Caco-2 (cell line): ENCODE measurements around the gene GAB2. TPM values are rescaled to one million over a fixed set of nuclear protein-coding genes. Genes with fewer than 3 reads are reported as not detected.

ENCODE experiments used
- BruUV-seq: library from RNA; stranded (reverse); fragments of 400-500 nt; replicated peaks from 2 replicates; lab custom pipeline; 2021; lab: Mats Ljungman, UMichigan
- CTCF ChIA-PET: fragments of 300-600 bp; sonication (Branson Sonifier 250); formaldehyde crosslinking; loops from one replicate; lab custom pipeline; 2022; ENCODE audit warnings: antibody characterized with exemption; lab: Charles Lee
- POLR2A ChIA-PET: fragments of 300-600 bp; sonication (Branson Sonifier 250); formaldehyde crosslinking; loops from one replicate; lab custom pipeline; 2022; ENCODE audit warnings: antibody characterized with exemption; lab: Charles Lee
- DNase-seq, 2 experiments: peaks; one replicate each; pipeline versions ENCODE4 v3.0.0 to v3.0.0-alpha.2; 2020 to 2022
- H3K27me3 ChIP-seq: replicated peaks from 2 replicates; pipeline ENCODE4 v1.6.0; 2011; ENCODE audit warnings: low read length; ENCODE audit not compliant: control insufficient read depth, insufficient read depth
- H3K36me3 ChIP-seq: 2 replicates; pipeline ENCODE4 v1.5.1; 2011; ENCODE audit warnings: low read length; ENCODE audit not compliant: control insufficient read depth, insufficient read depth
- H3K4me1 ChIP-seq: fragments of 250-450 bp; sonication (Bioruptor Pico); 2 replicates; pipeline ENCODE4 v1.5.1; 2020; ENCODE audit warnings: mild to moderate bottlenecking
- H3K4me3 ChIP-seq: 2 replicates; pipeline ENCODE4 v1.5.1; 2011; ENCODE audit warnings: low read depth, mild to moderate bottlenecking, control low read depth, low read length
- H3K9me3 ChIP-seq: fragments of 250-450 bp; sonication (Bioruptor Pico); 2 replicates; pipeline ENCODE4 v1.5.1; 2020; ENCODE audit warnings: mild to moderate bottlenecking, moderate library complexity
- H3K27ac Mint-ChIP-seq: one replicate; pipeline ENCODE4 v1.8.0; 2022; ENCODE audit warnings: mixed read lengths; ENCODE audit not compliant: unreplicated experiment
- H3K27me3 Mint-ChIP-seq: one replicate; pipeline ENCODE4 v1.8.0; 2022; ENCODE audit warnings: mixed read lengths; ENCODE audit not compliant: insufficient read depth, unreplicated experiment
- H3K36me3 Mint-ChIP-seq: one replicate; pipeline ENCODE4 v1.8.0; 2022; ENCODE audit warnings: mild to moderate bottlenecking, mixed read lengths; ENCODE audit not compliant: insufficient read depth, unreplicated experiment
- H3K4me1 Mint-ChIP-seq: one replicate; pipeline ENCODE4 v1.8.0; 2022; ENCODE audit warnings: low read depth, mixed read lengths; ENCODE audit not compliant: unreplicated experiment
- H3K4me3 Mint-ChIP-seq: one replicate; pipeline ENCODE4 v1.8.0; 2022; ENCODE audit warnings: mild to moderate bottlenecking, moderate library complexity, mixed read lengths; ENCODE audit not compliant: unreplicated experiment
- H3K9me3 Mint-ChIP-seq: one replicate; pipeline ENCODE4 v1.8.0; 2022; ENCODE audit warnings: mixed read lengths; ENCODE audit not compliant: unreplicated experiment
- CTCF ChIP-seq, 2 experiments: fragments of 200-600 bp in 1 of 2; IDR thresholded peaks; 1 replicate in 1 of 2; 2 replicates in 1 of 2; pipeline versions ENCODE4 v1.5.1 to v1.8.0; 2011 to 2022; ENCODE audit warnings: antibody characterized with exemption in 1 of 2, control low read depth in 1 of 2, inconsistent platforms in 1 of 2, low read depth in 1 of 2, low read length in 1 of 2, mild to moderate bottlenecking in 1 of 2, moderate library complexity in 1 of 2; ENCODE audit not compliant: insufficient read depth in 1 of 2, severe bottlenecking in 1 of 2, unreplicated experiment in 1 of 2
- intact Hi-C: fragments of 100-400 bp; cut with micrococcal nuclease; formaldehyde crosslinking; loops from one replicate; pipeline ENCODE4 v1.10.0; 2022; ENCODE audit not compliant: unreplicated experiment
- total RNA-seq: library from RNA; stranded (reverse); gene quantifications from 2 replicates; pipeline ENCODE4 v1.2.3, GENCODE V29; 2022

Gene GAB2
- total RNA-seq, 1 experiment from 2014 or later, result 67.3 TPM

- Histone ChIP-seq H3K27me3 (no peaks in the 10 kb centered on the region), H3K36me3 (no peaks in the 10 kb centered on the region), H3K4me1 (0 out of 2 replicates have a peak, but pooled peaks cover 2% of the 10 kb centered on the region), H3K9me3 (no peaks in the 10 kb centered on the region), H3K4me3 (no peak overlapping the region)
- intact Hi-C loops, result no loop called here
- H3K4me1 Mint-ChIP-seq, result peaks cover 12% of the 10 kb centered on the region
- TF ChIP-seq CTCF (IDR thresholded peaks at IDR 0.05; ENCODE audit: insufficient read depth in 1 of 2, low read depth in 1 of 2, low read length in 1 of 2, severe bottlenecking in 1 of 2, unreplicated experiment in 1 of 2), result no peak
- DNase-seq, result peak in 1 of 2 experiments; percentile 38
- no peaks in the 10 kb centered on the region for H3K9me3 Mint-ChIP-seq
- no peak overlapping the region for H3K27ac Mint-ChIP-seq
- BruUV-seq, result no TSS peak
- H3K27me3 Mint-ChIP-seq, result no peaks in the 10 kb centered on the region
- H3K4me3 Mint-ChIP-seq, result no peak overlapping the region
- ChIA-PET POLR2A (no interaction called here), CTCF (no interaction called here)
- peaks cover 6% of the 10 kb centered on the region for H3K36me3 Mint-ChIP-seq
Measured at GRCh38 chr11:78196661-78197091, 220.9 kb downstream of the GAB2 start.

GRCh38 chr11:78195917-78196560 lies 221.6 kb downstream of the GAB2 start:
- Histone ChIP-seq H3K9me3 (no peaks in the 10 kb centered on the region), H3K36me3 (no peaks in the 10 kb centered on the region), H3K27me3 (no peaks in the 10 kb centered on the region), H3K4me3 (no peak overlapping the region), H3K4me1 (no peaks in the 10 kb centered on the region)
- no TSS peak for BruUV-seq
- TF ChIP-seq CTCF (IDR thresholded peaks at IDR 0.05; ENCODE audit: insufficient read depth in 1 of 2, low read depth in 1 of 2, low read length in 1 of 2, severe bottlenecking in 1 of 2, unreplicated experiment in 1 of 2), result no peak
- DNase-seq, result peak in 1 of 2 experiments; percentile 33
- H3K4me1 Mint-ChIP-seq, result peaks cover 10% of the 10 kb centered on the region
- no peak overlapping the region for H3K27ac Mint-ChIP-seq
- no peak overlapping the region for H3K4me3 Mint-ChIP-seq
- ChIA-PET POLR2A (no interaction called here), CTCF (interaction anchor here (0.6 kb wide), 1 partner anchor 1167 kb away, joined by 3 read pairs; no protein-coding TSS in a partner anchor)
- peaks cover 6% of the 10 kb centered on the region for H3K36me3 Mint-ChIP-seq
- intact Hi-C loops, result no loop called here
- no peaks in the 10 kb centered on the region for H3K9me3 Mint-ChIP-seq
- no peaks in the 10 kb centered on the region for H3K27me3 Mint-ChIP-seq

GRCh38 chr11:78194490-78194889 lies 223.1 kb downstream of the GAB2 start:
- peaks cover 10% of the 10 kb centered on the region for H3K4me1 ChIP-seq
- Mint-ChIP-seq H3K9me3 (no peaks in the 10 kb centered on the region), H3K4me3 (no peak overlapping the region), H3K27me3 (no peaks in the 10 kb centered on the region), H3K4me1 (peaks cover 23% of the 10 kb centered on the region), H3K27ac (no peak overlapping the region), H3K36me3 (peaks cover 6% of the 10 kb centered on the region)
- DNase-seq, result no peak
- H3K27me3 ChIP-seq, result no peaks in the 10 kb centered on the region
- ChIA-PET POLR2A (no interaction called here), CTCF (no interaction called here)
- no peaks in the 10 kb centered on the region for H3K9me3 ChIP-seq
- no TSS peak for BruUV-seq
- no peak overlapping the region for H3K4me3 ChIP-seq
- TF ChIP-seq CTCF (IDR thresholded peaks at IDR 0.05; ENCODE audit: insufficient read depth in 1 of 2, low read depth in 1 of 2, low read length in 1 of 2, severe bottlenecking in 1 of 2, unreplicated experiment in 1 of 2), result no peak
- no peaks in the 10 kb centered on the region for H3K36me3 ChIP-seq
- intact Hi-C loops, result no loop called here
